ENCODE results near the gene HMBS. TPM values are rescaled to one million over a fixed set of nuclear protein-coding genes. Genes with fewer than 3 reads are reported as not detected.

The HMBS gene
- total RNA-seq, 1 donor from 2014 or later: 19.5 TPM

- no peaks in the 10 kb centered on the region for H3K27me3 ChIP-seq
- peaks cover 21% of the 10 kb centered on the region for H3K4me1 ChIP-seq
- H3K4me3 ChIP-seq: no peak overlapping the region
- DNase-seq (no peak), ATAC-seq (no peak)
- peaks cover 3% of the 10 kb centered on the region for H3K36me3 ChIP-seq
- H3K27ac ChIP-seq: no peak overlapping the region
- H3K9me3 ChIP-seq: no peaks in the 10 kb centered on the region
- intact Hi-C loops (cut with DNase I): no loop called here
- no peak for TF ChIP-seq CTCF (IDR thresholded peaks at IDR 0.05)
These were observed 3.7 kb downstream of the HMBS start for GRCh38 chr11:119088406-119088805.

GRCh38 chr11:119089319-119089718 is 4.6 kb downstream of the HMBS start:
- peaks cover 3% of the 10 kb centered on the region for H3K36me3 ChIP-seq
- no peak overlapping the region for H3K27ac ChIP-seq
- H3K4me1 ChIP-seq: peaks cover 23% of the 10 kb centered on the region
- intact Hi-C loops (cut with DNase I): no loop called here
- no peak for ATAC-seq
- no peak for DNase-seq
- no peaks in the 10 kb centered on the region for H3K27me3 ChIP-seq
- no peaks in the 10 kb centered on the region for H3K9me3 ChIP-seq
- H3K4me3 ChIP-seq: no peak overlapping the region
- no peak for TF ChIP-seq CTCF (IDR thresholded peaks at IDR 0.05)

GRCh38 chr11:119091178-119091577 is 6.5 kb downstream of the HMBS start:
- intact Hi-C loops (cut with DNase I): no loop called here
- peaks cover 3% of the 10 kb centered on the region for H3K36me3 ChIP-seq

GRCh38 chr11:119091966-119092879 is 7.5 kb downstream of the HMBS start:
- Histone ChIP-seq H3K9me3 (no peaks in the 10 kb centered on the region), H3K27ac (no peak overlapping the region), H3K4me3 (no peak overlapping the region), H3K36me3 (peaks cover 13% of the 10 kb centered on the region), H3K4me1 (peaks cover 16% of the 10 kb centered on the region), H3K27me3 (no peaks in the 10 kb centered on the region)
- intact Hi-C loops (cut with DNase I): no loop called here
- DNase-seq: no peak
- no peak for ATAC-seq
- TF ChIP-seq CTCF (IDR thresholded peaks at IDR 0.05): no peak

More at GRCh38 chr11:119091178-119091577, 6.5 kb downstream of the HMBS start:
- no peak for TF ChIP-seq CTCF (IDR thresholded peaks at IDR 0.05)
- Histone ChIP-seq H3K4me3 (no peak overlapping the region), H3K9me3 (no peaks in the 10 kb centered on the region), H3K4me1 (peaks cover 17% of the 10 kb centered on the region), H3K27ac (no peak overlapping the region), H3K27me3 (no peaks in the 10 kb centered on the region)
- DNase-seq (no peak), ATAC-seq (no peak)

GRCh38 chr11:119092880-119093842 is 8.5 kb downstream of the HMBS start:
- Histone ChIP-seq H3K9me3 (no peaks in the 10 kb centered on the region), H3K27ac (peak overlapping the region; percentile 90), H3K4me3 (peak overlapping the region; percentile 77), H3K27me3 (no peaks in the 10 kb centered on the region), H3K4me1 (peaks cover 16% of the 10 kb centered on the region), H3K36me3 (peaks cover 22% of the 10 kb centered on the region)
- TF ChIP-seq CTCF (IDR thresholded peaks at IDR 0.05): no peak
- no peak for ATAC-seq
- intact Hi-C loops (cut with DNase I): no loop called here
- no peak for DNase-seq

Data from upper lobe of right lung (tissue), 1 donor.